ENCODE measurements around the gene CLIC6. TPM values are rescaled to one million over a fixed set of nuclear protein-coding genes. Genes with fewer than 3 reads are reported as not detected.
A peak's percentile ranks its signal among the peaks of the same experiment; 100 is the strongest.

The CLIC6 gene
- total and polyA plus RNA-seq, 9 of the 15 experiments (the other 6 are each of a cell fraction or from before 2014, with no cell fraction given): not detected

DNA sequence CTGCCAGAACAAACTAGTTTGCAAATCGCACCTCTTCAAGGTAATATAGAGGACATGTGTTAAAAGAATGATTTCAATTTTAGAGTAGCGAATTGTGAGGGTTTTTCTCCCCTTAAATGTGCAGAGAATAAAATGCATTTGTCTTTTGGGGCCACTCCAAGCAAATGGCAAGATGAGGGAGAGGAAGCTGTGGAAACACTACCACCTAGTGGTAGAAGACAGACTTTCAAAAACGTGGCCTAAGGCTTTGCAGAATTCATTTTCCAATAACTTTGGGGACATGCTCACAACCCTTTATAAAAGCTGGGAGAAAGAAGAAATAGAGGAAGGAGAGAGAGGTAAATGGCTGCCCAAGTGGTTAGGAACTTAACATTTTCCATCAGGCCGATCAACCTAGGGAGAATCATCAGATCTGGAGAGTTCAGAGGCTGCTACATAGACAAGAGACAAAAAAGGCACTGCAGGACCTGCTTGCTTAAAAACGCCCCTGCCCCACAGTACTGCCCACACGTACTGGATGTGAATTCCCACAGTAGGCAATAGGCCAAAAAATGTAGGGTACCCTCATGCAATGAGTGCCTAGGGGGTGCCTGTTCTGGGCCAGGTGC lies 38.2 kb upstream of the CLIC6 start:
- Histone ChIP-seq H3K9ac (ENCODE audit: insufficient read depth in 1 of 2, low read depth in 2 of 2, low read length in 2 of 2) (no peak overlapping the region), H3K4me1 (replicated peaks in 1 of 2; ENCODE audit: control insufficient read depth in 2 of 2, insufficient read depth in 2 of 2, low read length in 2 of 2) (no peaks in the 10 kb centered on the region), H2AFZ (ENCODE audit: low read depth, low read length) (no peak overlapping the region), H3K4me3 (no peak overlapping the region), H3K9me1 (ENCODE audit: control insufficient read depth, insufficient read depth, low read length) (no peaks in the 10 kb centered on the region), H3K27me3 (ENCODE audit: control insufficient read depth in 2 of 2, insufficient read depth in 2 of 2, low read length in 2 of 2) (peaks cover 16 to 31% of the 10 kb centered on the region in 2 experiments), H3K4me2 (ENCODE audit: insufficient read depth, low read length) (no peak overlapping the region), H3K79me2 (ENCODE audit: control insufficient read depth, insufficient read depth, low read length) (no peaks in the 10 kb centered on the region), H3K9me3 (replicated peaks; ENCODE audit: control insufficient read depth, insufficient read depth, low read depth, low read length) (no peaks in the 10 kb centered on the region), H4K20me1 (replicated peaks; ENCODE audit: control insufficient read depth, insufficient read depth, low read length) (no peaks in the 10 kb centered on the region), H3K36me3 (ENCODE audit: control insufficient read depth, insufficient read depth, low read length) (no peaks in the 10 kb centered on the region), H3K27ac (ENCODE audit: extremely low read depth, low read depth, low read length) (no peak overlapping the region)
- POLR2A ChIA-PET: interaction anchor here (0.6 to 1.7 kb wide), 3 partner anchors 12 to 716 kb away, joined by 3 to 6 read pairs (median 4); partner anchors contain the start of gene RCAN1
- in situ Hi-C loops (cut with MboI) (loop anchor here (10.0 to 25.0 kb wide), 2 partner anchors 243 to 706 kb away; partner anchors contain the start of gene SMIM11), intact Hi-C loops (cut with micrococcal nuclease) (loop anchor here (1.0 to 2.0 kb wide), 2 partner anchors 28 to 268 kb away; no protein-coding TSS in a partner anchor)
- CTCF ChIA-PET (ENCODE audit: low intra/inter-chr PET ratio): interaction anchor here (0.8 to 2.1 kb wide), 6 partner anchors 28 to 707 kb away, joined by 3 to 14 read pairs (median 8); no protein-coding TSS in a partner anchor
- WGBS (ENCODE audit: insufficient coverage, low coverage, missing lambda C conversion rate): 0% methylated on average over 6 of the region's 6 CpGs
- FAIRE-seq (peak; percentile 87), ATAC-seq (peak; percentile 88), DNase-seq (ENCODE audit: extremely low read depth in 1 of 4, low spot score in 3 of 4) (peak; percentile 72 to 78 (median 76))
- BruUV-seq (replicated peaks): no TSS peak
- TF ChIP-seq, protein P1, sequence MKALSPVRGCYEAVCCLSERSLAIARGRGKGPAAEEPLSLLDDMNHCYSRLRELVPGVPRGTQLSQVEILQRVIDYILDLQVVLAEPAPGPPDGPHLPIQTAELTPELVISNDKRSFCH (CRISPR knock-in tag; IDR thresholded peaks at IDR 0.05): no peak
- TF ChIP-seq, protein P1 (tag; IDR thresholded peaks at IDR 0.05): no peak
- TF ChIP-seq STAG1 (CRISPR knock-in tag; IDR thresholded peaks at IDR 0.05; ENCODE audit: borderline replicate concordance) (peak; percentile 80; the same call in 1 of the 2 replicates), ARID2 (IDR thresholded peaks at IDR 0.05) (0 out of 2 replicates have a peak, but pooled peaks have one; percentile 43), NFIC (IDR thresholded peaks at IDR 0.05) (0 out of 2 replicates have a peak, but pooled peaks have one; percentile 16), RAD21 (CRISPR knock-in tag; conservative IDR thresholded peaks at IDR 0.05 in 1 of 2, IDR thresholded peaks at IDR 0.05 in 1 of 2) (peak; percentile 96 to 98), CC2D1A (IDR thresholded peaks at IDR 0.05) (peak; percentile 50; the same call in 1 of the 2 replicates)
- TF ChIP-seq, protein P2, sequence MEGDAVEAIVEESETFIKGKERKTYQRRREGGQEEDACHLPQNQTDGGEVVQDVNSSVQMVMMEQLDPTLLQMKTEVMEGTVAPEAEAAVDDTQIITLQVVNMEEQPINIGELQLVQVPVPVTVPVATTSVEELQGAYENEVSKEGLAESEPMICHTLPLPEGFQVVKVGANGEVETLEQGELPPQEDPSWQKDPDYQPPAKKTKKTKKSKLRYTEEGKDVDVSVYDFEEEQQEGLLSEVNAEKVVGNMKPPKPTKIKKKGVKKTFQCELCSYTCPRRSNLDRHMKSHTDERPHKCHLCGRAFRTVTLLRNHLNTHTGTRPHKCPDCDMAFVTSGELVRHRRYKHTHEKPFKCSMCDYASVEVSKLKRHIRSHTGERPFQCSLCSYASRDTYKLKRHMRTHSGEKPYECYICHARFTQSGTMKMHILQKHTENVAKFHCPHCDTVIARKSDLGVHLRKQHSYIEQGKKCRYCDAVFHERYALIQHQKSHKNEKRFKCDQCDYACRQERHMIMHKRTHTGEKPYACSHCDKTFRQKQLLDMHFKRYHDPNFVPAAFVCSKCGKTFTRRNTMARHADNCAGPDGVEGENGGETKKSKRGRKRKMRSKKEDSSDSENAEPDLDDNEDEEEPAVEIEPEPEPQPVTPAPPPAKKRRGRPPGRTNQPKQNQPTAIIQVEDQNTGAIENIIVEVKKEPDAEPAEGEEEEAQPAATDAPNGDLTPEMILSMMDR (IDR thresholded peaks at IDR 0.05 in 2 of 3, conservative IDR thresholded peaks at IDR 0.05 in 1 of 3; ENCODE audit: insufficient read depth in 2 of 3, low read depth in 1 of 3, low read length in 3 of 3): peak; percentile 80 to 96 (median 88)
- TF ChIP-seq, protein P3, sequence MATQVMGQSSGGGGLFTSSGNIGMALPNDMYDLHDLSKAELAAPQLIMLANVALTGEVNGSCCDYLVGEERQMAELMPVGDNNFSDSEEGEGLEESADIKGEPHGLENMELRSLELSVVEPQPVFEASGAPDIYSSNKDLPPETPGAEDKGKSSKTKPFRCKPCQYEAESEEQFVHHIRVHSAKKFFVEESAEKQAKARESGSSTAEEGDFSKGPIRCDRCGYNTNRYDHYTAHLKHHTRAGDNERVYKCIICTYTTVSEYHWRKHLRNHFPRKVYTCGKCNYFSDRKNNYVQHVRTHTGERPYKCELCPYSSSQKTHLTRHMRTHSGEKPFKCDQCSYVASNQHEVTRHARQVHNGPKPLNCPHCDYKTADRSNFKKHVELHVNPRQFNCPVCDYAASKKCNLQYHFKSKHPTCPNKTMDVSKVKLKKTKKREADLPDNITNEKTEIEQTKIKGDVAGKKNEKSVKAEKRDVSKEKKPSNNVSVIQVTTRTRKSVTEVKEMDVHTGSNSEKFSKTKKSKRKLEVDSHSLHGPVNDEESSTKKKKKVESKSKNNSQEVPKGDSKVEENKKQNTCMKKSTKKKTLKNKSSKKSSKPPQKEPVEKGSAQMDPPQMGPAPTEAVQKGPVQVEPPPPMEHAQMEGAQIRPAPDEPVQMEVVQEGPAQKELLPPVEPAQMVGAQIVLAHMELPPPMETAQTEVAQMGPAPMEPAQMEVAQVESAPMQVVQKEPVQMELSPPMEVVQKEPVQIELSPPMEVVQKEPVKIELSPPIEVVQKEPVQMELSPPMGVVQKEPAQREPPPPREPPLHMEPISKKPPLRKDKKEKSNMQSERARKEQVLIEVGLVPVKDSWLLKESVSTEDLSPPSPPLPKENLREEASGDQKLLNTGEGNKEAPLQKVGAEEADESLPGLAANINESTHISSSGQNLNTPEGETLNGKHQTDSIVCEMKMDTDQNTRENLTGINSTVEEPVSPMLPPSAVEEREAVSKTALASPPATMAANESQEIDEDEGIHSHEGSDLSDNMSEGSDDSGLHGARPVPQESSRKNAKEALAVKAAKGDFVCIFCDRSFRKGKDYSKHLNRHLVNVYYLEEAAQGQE (IDR thresholded peaks at IDR 0.05; ENCODE audit: borderline replicate concordance): peak; percentile 90
- TF ChIP-seq, protein P3 (CRISPR knock-in tag; IDR thresholded peaks at IDR 0.05; ENCODE audit: low read depth): no peak
